Esophagus muscularis mucosa (tissue), 4 donors: ENCODE measurements around the gene SKAP2.

Source experiments
- CTCF ChIP-seq, 3 experiments: fragments of 200-600 bp in 2 of 3; fragments of 450-650 bp in 1 of 3; sonication (generic) in 2 of 3; IDR thresholded peaks; one replicate each; pipeline ENCODE4 v1.5.1; 2017 to 2019; ENCODE audit warnings: antibody characterized with exemption in 3 of 3, mild to moderate bottlenecking in 2 of 3, moderate library complexity in 1 of 3
- EP300 ChIP-seq: sonication (generic); formaldehyde crosslinking; IDR thresholded peaks from one replicate; pipeline ENCODE4 v1.6.1; 2017; ENCODE audit warnings: antibody characterized with exemption
- POLR2A ChIP-seq: fragments of 450-650 bp; IDR thresholded peaks from one replicate; pipeline ENCODE4 v1.6.1; 2017; ENCODE audit warnings: antibody characterized with exemption, moderate library complexity, mild to moderate bottlenecking, low read depth
- POLR2AphosphoS5 ChIP-seq, 2 donors: sonication (generic); formaldehyde crosslinking; IDR thresholded peaks; one replicate each; pipeline ENCODE4 v1.6.1; 2017; ENCODE audit warnings: antibody characterized with exemption in 2 of 2

- TF ChIP-seq CTCF (IDR thresholded peaks at IDR 0.05) (peak; percentile 67 to 76 (median 76)), POLR2A (no peak), POLR2AphosphoS5 (IDR thresholded peaks at IDR 0.05) (peak; percentile 23 to 41), EP300 (no peak)
Measured at GRCh38 chr7:26667514-26668133, 196.8 kb downstream of the SKAP2 start.
